ENCODE results near the gene SKAP1. TPM values are rescaled to one million over a fixed set of nuclear protein-coding genes. Genes with fewer than 3 reads are reported as not detected.
"Not testable (repeated sequence)": the region's sequence is repeated elsewhere in the genome, so short reads cannot be mapped to it uniquely, and the experiment has no call there.

Gene SKAP1
- total and polyA plus RNA-seq, 7 donors, result 0.09 to 1.0 (median 0.42) TPM; not detected in 2

GRCh38 chr17:48374650-48375230, 55.3 kb downstream of the SKAP1 start:
- peaks cover 4 to 14% (median 9%) of the 10 kb centered on the region in 3 donors for H3K27me3 ChIP-seq (ENCODE audit: insufficient read depth in 3 of 3, low read length in 2 of 3)
- DNase-seq (no peak), ATAC-seq (peak in 3 of 4 donors; percentile 60 to 67 (median 63))
- H3K36me3 ChIP-seq (ENCODE audit: insufficient read depth in 1 of 2, low read depth in 1 of 2), result no peaks in the 10 kb centered on the region
- no peak overlapping the region for H3K4me3 ChIP-seq
- no peak overlapping the region for H3K27ac ChIP-seq
- peak; percentile 74 for TF ChIP-seq CTCF (IDR thresholded peaks at IDR 0.05)
- H3K4me1 ChIP-seq, result no peaks in the 10 kb centered on the region
- WGBS, 3 donors, result 70 to 82% (median 73%) methylated on average over 1 of the region's 1 CpG
- intact Hi-C loops (cut with DNase I), result loop anchor here in 1 of 2 donors (5.0 to 10.0 kb wide), 2 partner anchors 112 to 160 kb away; no protein-coding TSS in a partner anchor
- no peaks in the 10 kb centered on the region for H3K9me3 ChIP-seq

GRCh38 chr17:48373883-48374282, 56.1 kb downstream of the SKAP1 start:
- Histone ChIP-seq H3K27me3 (ENCODE audit: insufficient read depth in 3 of 3, low read length in 2 of 3) (peaks cover 4 to 14% (median 9%) of the 10 kb centered on the region in 3 donors), H3K4me1 (no peaks in the 10 kb centered on the region), H3K4me3 (no peak overlapping the region), H3K9me3 (no peaks in the 10 kb centered on the region), H3K36me3 (ENCODE audit: insufficient read depth in 1 of 2, low read depth in 1 of 2) (no peaks in the 10 kb centered on the region), H3K27ac (no peak overlapping the region)
- intact Hi-C loops (cut with DNase I), result loop anchor here in 1 of 2 donors (5.0 to 10.0 kb wide), 2 partner anchors 112 to 159 kb away; no protein-coding TSS in a partner anchor
- no peak for ATAC-seq
- 86 to 91% (median 88%) methylated on average over 3 of the region's 3 CpGs for WGBS, 3 donors
- DNase-seq, result no peak
- no peak for TF ChIP-seq CTCF (IDR thresholded peaks at IDR 0.05)

- TF ChIP-seq CTCF (IDR thresholded peaks at IDR 0.05), result no peak
- Histone ChIP-seq H3K4me1 (no peaks in the 10 kb centered on the region), H3K9me3 (no peaks in the 10 kb centered on the region), H3K36me3 (ENCODE audit: insufficient read depth in 1 of 2, low read depth in 1 of 2) (no peaks in the 10 kb centered on the region), H3K4me3 (no peak overlapping the region), H3K27me3 (ENCODE audit: insufficient read depth in 3 of 3, low read length in 2 of 3) (peaks cover 4 to 14% (median 9%) of the 10 kb centered on the region in 3 donors), H3K27ac (no peak overlapping the region)
- 62 to 68% (median 63%) methylated on average over 2 of the region's 2 CpGs for WGBS, 3 donors
- DNase-seq, result no peak
- no peak for ATAC-seq
- intact Hi-C loops (cut with DNase I), result loop anchor here in 1 of 2 donors (5.0 to 10.0 kb wide), 2 partner anchors 111 to 158 kb away; no protein-coding TSS in a partner anchor
These were observed 56.7 kb downstream of the SKAP1 start for GRCh38 chr17:48373130-48373830.

- H3K9me3 ChIP-seq; H3K4me3 ChIP-seq; H3K4me1 ChIP-seq; H3K36me3 ChIP-seq (ENCODE audit: insufficient read depth in 1 of 2, low read depth in 1 of 2); DNase-seq; ATAC-seq; H3K27ac ChIP-seq; intact Hi-C loops (cut with DNase I): not testable (repeated sequence)
- H3K27me3 ChIP-seq (ENCODE audit: insufficient read depth in 3 of 3, low read length in 2 of 3), result peaks cover 2 to 23% (median 21%) of the 10 kb centered on the region in 3 donors
- WGBS, 3 donors, result 94 to 95% (median 95%) methylated on average over 6 of the region's 6 CpGs
These were observed 61.0 kb downstream of the SKAP1 start for GRCh38 chr17:48368967-48369366.

DNA sequence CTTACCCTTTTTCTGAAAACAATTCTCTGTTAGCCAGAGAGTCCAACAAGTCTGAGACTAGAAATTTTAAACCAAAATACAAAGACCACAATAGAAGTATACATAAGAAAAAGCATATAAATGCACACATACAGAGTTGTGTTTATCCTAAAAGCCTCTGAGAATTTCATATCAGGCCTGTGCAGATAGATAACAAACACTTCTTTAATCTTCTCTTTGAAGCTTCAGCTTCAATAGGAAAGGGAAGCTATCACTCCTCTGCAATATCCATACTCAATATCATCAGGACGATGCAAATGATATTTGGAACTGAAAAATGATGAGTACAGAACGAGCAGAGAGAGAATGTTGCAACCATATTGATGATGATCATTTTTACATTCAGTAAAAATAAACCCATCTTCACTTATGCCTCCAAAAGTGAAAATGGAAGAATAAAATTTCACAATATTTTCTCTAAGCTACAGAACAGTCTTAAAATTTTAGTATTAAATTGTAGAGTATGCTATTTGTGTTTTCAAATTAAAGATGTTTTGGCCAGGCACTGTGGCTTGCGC, 61.6 kb downstream of the SKAP1 start:
- intact Hi-C loops (cut with DNase I), result no loop called here
- H3K27me3 ChIP-seq (ENCODE audit: insufficient read depth in 3 of 3, low read length in 2 of 3), result peaks cover 2 to 23% (median 21%) of the 10 kb centered on the region in 3 donors
- 70 to 76% (median 72%) methylated on average over 3 of the region's 3 CpGs for WGBS, 3 donors

More for the DNA sequence above, 61.6 kb downstream of the SKAP1 start:
- Histone ChIP-seq H3K4me1 (no peaks in the 10 kb centered on the region), H3K4me3 (no peak overlapping the region), H3K27ac (no peak overlapping the region), H3K9me3 (no peaks in the 10 kb centered on the region), H3K36me3 (ENCODE audit: insufficient read depth in 1 of 2, low read depth in 1 of 2) (no peaks in the 10 kb centered on the region)
- no peak for TF ChIP-seq CTCF (IDR thresholded peaks at IDR 0.05)
- DNase-seq (no peak), ATAC-seq (no peak)
